ENCODE measurements around the gene TTPAL. TPM values are rescaled to one million over a fixed set of nuclear protein-coding genes. Genes with fewer than 3 reads are reported as not detected.

The TTPAL gene
- total and polyA plus RNA-seq, 9 of the 15 experiments (the other 6 are each of a cell fraction or from before 2014, with no cell fraction given): 1.1 to 7.0 (median 2.6) TPM

DNA sequence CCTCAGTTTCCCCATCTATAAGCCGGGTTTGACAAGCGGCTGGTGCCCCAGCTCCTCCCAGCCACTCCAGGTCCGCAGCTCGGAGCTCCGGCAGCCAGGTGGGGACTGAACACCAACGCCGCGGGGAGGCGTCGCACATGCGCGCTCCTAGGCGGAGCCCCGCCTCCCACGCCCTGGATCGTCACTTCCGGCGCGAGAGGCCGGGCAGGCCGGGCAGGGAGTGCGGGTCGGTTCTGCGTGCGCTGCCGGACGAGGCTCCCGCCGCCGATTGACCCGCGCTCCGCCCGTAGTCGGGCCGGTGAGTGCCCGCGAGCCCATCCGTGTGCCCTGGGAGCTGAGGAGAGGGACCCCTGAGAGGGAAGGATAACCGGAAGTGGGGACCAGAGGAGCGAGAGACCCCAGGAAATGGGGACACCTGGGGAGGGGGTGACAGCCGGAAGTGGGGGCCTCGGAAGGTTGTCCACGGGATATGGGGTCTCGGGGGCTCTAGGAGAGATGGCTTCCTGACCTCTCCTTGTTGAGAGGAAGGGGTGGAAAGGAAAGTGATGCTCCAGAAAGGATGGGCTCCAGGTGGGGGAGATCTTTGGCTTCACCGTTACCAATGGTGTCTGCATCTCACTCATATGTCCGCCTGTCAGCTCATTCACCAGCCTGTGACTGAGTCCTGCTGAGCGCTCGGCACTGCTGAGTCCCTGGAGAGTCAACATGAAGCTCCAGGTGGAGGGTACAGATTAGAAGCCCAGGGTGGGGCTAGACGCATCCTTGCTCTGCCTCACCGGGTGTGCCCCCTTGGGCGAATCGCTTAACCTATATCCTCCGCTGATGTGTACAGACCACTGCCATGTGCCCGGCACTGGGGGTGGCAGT, at the start of gene TTPAL (continued):
- TF ChIP-seq GTF3C2 (IDR thresholded peaks at IDR 0.05; ENCODE audit: borderline replicate concordance, extremely low read depth, insufficient read length) (no peak), HEY1 (CRISPR knock-in tag; IDR thresholded peaks at IDR 0.05; ENCODE audit: borderline replicate concordance) (no peak), RB1 (IDR thresholded peaks at IDR 0.05; ENCODE audit: low read depth) (peak; percentile 76), SAP30 (IDR thresholded peaks at IDR 0.05; ENCODE audit: borderline replicate concordance, insufficient read depth, low read depth, low read length, poor library complexity, severe bottlenecking) (peak; percentile 72), ZFP30 (CRISPR knock-in tag; IDR thresholded peaks at IDR 0.05; ENCODE audit: borderline replicate concordance) (no peak), PCBP1 (IDR thresholded peaks at IDR 0.05; ENCODE audit: low read depth, low read length, poor library complexity, severe bottlenecking) (no peak), ZSCAN32 (CRISPR knock-in tag; IDR thresholded peaks at IDR 0.05) (0 out of 2 replicates have a peak, but pooled peaks have one; percentile 25), BHLHE40 (IDR thresholded peaks at IDR 0.05; ENCODE audit: low read length) (peak; percentile 49), KLF16 (IDR thresholded peaks at IDR 0.05) (peak; percentile 45; the same call in 1 of the 2 replicates), SNIP1 (IDR thresholded peaks at IDR 0.05; ENCODE audit: low read depth) (no peak), ZNF586 (CRISPR knock-in tag; conservative IDR thresholded peaks at IDR 0.05) (no peak), NCOA6 (IDR thresholded peaks at IDR 0.05) (no peak), ZNF644 (tag; IDR thresholded peaks at IDR 0.05; ENCODE audit: low read depth) (no peak), SRSF9 (IDR thresholded peaks at IDR 0.05; ENCODE audit: borderline replicate concordance, low read depth, low read length) (no peak), U2AF1 (optimal IDR thresholded peaks at IDR 0.05; ENCODE audit: low read depth, low read length) (no peak)
- TF ChIP-seq, protein P1, sequence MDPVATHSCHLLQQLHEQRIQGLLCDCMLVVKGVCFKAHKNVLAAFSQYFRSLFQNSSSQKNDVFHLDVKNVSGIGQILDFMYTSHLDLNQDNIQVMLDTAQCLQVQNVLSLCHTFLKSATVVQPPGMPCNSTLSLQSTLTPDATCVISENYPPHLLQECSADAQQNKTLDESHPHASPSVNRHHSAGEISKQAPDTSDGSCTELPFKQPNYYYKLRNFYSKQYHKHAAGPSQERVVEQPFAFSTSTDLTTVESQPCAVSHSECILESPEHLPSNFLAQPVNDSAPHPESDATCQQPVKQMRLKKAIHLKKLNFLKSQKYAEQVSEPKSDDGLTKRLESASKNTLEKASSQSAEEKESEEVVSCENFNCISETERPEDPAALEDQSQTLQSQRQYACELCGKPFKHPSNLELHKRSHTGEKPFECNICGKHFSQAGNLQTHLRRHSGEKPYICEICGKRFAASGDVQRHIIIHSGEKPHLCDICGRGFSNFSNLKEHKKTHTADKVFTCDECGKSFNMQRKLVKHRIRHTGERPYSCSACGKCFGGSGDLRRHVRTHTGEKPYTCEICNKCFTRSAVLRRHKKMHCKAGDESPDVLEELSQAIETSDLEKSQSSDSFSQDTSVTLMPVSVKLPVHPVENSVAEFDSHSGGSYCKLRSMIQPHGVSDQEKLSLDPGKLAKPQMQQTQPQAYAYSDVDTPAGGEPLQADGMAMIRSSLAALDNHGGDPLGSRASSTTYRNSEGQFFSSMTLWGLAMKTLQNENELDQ (CRISPR knock-in tag; IDR thresholded peaks at IDR 0.05; ENCODE audit: borderline replicate concordance): no peak
- TF ChIP-seq, protein P2, sequence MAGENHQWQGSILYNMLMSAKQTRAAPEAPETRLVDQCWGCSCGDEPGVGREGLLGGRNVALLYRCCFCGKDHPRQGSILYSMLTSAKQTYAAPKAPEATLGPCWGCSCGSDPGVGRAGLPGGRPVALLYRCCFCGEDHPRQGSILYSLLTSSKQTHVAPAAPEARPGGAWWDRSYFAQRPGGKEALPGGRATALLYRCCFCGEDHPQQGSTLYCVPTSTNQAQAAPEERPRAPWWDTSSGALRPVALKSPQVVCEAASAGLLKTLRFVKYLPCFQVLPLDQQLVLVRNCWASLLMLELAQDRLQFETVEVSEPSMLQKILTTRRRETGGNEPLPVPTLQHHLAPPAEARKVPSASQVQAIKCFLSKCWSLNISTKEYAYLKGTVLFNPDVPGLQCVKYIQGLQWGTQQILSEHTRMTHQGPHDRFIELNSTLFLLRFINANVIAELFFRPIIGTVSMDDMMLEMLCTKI (IDR thresholded peaks at IDR 0.05; ENCODE audit: partially characterized antibody): no peak
- TF ChIP-seq, protein P3, sequence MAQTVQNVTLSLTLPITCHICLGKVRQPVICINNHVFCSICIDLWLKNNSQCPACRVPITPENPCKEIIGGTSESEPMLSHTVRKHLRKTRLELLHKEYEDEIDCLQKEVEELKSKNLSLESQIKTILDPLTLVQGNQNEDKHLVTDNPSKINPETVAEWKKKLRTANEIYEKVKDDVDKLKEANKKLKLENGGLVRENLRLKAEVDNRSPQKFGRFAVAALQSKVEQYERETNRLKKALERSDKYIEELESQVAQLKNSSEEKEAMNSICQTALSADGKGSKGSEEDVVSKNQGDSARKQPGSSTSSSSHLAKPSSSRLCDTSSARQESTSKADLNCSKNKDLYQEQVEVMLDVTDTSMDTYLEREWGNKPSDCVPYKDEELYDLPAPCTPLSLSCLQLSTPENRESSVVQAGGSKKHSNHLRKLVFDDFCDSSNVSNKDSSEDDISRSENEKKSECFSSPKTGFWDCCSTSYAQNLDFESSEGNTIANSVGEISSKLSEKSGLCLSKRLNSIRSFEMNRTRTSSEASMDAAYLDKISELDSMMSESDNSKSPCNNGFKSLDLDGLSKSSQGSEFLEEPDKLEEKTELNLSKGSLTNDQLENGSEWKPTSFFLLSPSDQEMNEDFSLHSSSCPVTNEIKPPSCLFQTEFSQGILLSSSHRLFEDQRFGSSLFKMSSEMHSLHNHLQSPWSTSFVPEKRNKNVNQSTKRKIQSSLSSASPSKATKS (CRISPR knock-in tag; IDR thresholded peaks at IDR 0.05): no peak

All from K562 (cell line).